Fibroblast of skin of left quadriceps (primary cell): Measurements from ENCODE around the gene DNTT.

ENCODE experiments used
- DNase-seq, 2 experiments: peaks; one replicate each; pipeline ENCODE4 v3.0.0-alpha.2; 2013; ENCODE audit warnings: low read depth in 2 of 2

Gene DNTT

DNA sequence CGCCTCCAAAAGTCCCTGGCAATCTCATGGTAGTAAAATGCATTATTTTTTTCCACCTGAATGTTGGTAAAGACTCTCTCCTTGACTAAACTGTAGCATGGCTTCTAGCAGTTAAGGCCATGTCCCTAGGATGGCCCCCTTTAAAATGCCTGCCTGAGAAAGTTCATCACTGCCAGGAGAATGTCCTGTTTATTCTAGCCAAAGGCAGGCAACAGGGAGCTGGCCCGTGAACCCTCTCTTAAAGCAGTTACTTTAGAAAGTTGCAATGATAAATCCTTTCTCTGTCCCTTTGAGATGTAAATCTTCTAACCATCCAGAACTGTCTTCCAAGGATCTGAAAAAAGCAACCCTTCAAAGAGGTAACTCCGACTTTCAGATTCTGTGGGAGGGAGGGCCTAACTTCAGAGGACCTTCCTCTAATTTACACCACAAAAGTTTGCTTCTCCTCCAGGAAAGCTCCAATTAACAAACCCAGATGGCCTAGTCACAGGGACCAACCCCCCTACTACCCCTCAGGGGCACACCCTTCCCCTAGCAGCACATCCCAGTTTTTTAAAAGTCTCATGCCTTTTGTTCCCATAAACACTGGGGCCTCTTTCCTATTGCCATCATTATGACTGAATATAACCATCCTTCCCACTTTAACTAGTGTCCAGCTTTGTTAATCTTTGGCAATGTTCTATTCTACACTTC is 5.5 kb downstream of the DNTT start:
- DNase-seq: no peak

DNA sequence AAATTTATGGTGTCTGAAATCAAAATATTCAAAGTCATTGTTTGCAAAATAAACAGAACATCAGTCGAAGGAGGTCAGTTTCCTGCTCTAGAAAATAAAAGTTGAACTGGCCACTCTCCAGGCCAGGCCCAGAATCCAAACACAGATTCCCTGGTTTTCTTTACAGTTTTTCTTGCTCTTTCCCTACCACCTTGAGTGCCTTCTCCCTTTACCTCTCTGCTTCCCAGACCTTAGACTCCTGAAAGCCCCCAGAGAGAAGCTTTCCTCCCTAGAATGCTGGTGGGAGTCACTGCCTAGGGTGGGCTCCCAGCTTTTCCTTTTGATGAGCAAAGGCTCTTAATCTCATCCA is 6.1 kb downstream of the DNTT start:
- DNase-seq: no peak

- no peak for DNase-seq
Observed at GRCh38 chr10:96311180-96311715, 7.0 kb downstream of the DNTT start.

DNA sequence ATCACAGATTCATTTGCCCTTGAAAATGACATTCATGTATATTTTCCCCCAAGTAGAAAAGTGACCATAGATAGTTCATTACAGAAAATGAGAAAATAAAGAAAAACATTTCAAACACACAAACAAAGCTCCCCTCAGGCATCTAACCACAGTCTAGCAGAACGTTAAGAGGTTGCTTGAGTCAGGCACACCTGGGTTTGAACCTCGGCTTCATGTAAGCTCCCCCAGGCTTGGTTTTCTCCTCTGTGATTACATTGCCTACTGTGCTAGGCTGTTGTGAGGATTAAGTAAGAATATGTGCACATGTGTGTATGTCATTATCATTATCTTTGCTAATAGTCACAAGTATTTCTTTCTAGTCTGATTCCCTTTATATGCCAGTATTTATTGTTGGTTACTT is 9.1 kb downstream of the DNTT start:
- DNase-seq: no peak

GRCh38 chr10:96317067-96317833 is 13.0 kb downstream of the DNTT start:
- no peak for DNase-seq

DNA sequence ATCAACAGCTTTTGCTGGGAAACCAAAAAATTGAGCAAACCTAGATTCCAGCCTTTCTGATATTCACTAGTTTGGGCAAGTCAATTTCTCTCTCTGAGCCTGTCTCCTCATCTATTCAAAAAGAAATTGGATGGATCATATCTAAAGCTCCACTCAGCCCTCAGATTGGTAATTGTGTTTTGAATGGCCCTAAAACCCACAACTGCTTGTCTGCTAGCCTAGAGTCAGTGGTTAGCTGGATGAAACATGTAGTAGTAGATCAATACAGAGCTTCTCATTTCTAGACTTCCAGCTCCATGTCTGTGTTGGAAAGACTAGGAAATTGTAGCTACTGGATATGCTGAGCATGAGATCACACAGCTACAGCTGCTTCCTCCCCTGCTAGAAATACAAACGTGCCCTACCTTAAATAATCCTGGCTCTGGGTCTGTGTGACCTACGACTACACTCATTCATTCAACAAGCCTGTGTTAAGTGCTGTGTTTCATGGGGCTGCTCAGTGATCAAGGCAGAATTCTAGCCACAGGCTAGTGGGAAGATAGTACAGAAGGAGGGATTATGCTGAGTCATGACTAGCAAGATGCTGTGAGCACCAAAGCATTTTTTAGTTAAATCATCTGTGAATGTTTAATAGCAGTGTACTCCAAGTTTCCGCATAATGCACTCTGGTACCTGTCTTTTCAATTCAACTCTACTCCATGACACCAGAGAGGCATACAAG is 15.7 kb downstream of the DNTT start:
- DNase-seq: no peak

DNA sequence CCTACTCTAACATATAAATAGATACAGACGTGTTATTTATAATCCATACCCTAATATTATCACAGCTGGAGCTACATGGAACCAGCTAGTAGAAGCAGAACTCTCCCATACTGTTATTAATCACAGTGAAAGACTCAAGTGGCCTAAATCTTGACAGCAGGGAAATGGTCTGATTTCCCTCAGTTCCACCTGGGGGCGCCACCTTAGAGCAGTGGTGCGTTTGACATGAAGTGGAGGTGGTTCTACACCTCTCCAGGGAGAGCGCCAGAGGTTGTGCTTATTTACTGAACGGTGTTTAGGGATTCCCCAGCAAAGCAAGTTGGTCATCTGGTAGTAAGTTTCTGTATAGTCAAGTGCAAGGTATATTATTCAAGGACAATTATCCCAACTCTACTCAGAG is 17.6 kb downstream of the DNTT start:
- DNase-seq: no peak

- no peak for DNase-seq
Observed at GRCh38 chr10:96322275-96322674, 18.0 kb downstream of the DNTT start.

DNA sequence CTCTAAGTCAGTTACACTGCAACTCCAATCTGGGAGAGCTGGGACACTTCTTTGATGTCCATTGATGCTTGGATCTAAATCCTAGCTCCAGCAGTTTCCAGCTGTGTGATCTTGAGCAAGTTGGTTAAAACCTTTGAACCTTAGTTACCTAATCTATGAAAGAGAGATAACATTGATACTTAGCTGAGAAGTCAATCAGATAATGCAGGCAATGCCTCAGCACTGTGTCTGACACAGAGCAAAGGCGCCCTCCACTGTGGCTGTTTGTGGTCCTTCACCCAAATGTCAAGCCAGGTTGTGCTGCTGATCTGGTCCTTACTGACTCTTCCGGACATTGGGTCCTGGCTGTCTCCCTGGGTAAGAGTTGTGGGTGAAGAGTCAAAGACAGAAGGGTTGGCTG is 20.2 kb downstream of the DNTT start:
- no peak for DNase-seq

DNA sequence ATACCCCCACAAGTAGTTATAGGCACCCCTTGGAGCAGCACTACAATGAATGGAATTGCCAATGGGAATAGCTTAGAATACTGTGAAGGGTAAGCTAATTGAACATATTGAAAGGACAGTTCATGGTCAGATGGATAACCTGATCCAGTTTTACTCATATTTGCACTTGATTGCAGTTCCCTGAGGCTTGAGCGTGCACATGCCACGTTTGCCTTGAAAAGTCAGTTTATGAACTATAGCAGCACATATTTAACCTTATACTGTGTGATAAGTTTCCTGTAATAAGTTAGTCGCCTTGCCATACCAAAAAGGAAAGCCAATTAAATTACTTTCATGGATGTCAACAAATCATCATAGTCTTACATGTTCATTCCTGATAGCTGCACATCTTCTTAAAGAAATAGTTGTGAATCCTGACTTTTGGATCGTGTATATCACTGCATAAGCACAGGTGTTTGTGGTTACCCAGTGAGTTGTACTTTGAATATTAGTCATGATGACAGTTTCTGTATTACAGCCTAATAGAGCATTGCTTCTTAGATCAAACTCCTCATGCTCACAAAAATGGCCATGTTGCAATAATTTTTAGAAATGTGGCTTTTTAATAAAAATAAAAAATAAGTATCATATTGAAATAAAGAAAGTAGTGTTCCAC is 21.6 kb downstream of the DNTT start:
- no peak for DNase-seq

DNA sequence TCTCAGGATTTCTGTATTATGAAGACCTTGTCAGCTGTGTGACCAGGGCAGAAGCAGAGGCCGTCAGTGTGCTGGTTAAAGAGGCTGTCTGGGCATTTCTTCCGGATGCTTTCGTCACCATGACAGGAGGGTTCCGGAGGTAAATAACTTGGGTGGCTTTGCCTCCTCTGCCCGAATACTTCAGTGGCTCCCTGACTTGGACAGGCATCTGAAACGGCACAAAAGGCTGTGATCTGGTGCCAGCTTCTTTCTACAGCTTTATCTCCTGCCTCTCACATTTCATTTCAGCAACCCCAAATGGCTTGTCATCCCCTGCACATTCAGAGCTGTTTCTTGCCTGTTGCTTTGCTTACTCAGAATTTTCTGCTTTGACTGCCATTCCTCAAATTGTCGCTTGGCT is 23.2 kb downstream of the DNTT start:
- DNase-seq: no peak

DNA sequence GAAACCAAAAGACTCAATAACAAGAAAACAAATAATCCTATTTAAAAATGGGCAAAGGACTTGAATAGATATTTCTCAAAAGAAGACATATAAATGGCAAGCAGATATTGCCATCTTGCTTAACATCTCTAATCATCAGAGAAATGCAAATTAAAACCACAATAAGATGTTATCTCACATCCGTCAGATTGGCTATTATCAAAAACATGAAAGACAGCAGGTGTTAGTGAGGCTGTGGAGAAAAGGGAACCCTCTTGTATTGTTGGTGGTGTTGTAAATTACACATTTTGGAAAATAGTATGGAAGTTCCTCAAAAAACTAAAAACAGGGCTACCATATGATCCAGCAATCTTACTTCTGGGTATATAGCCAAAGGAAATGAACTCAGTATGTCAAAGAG is 28.9 kb downstream of the DNTT start:
- DNase-seq: no peak

- DNase-seq: peak; percentile 1 to 8
Observed at GRCh38 chr10:96334616-96335526, 30.6 kb downstream of the DNTT start.

DNA sequence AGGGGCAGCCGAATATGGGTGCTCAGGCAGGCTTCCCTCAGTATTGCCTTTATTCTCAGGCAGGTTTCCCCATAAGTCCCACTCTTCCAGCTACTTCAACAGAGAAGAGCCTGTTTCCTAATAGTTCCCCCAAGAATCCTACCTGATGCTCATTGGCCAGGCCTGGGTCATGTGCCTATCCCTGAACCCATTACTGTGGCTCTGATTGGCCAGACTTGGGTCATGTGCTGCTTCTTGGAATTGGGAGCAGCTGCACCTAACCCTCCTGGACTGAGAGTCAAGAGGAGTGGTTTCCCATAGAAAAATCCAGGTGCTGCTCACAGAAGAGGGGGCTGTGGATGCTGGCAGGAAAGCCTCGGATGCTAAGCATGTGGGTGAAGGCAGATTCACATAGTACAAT is 32.9 kb downstream of the DNTT start:
- DNase-seq: no peak

GRCh38 chr10:96338279-96338925 is 34.2 kb downstream of the DNTT start:
- no peak for DNase-seq

- DNase-seq: no peak
Observed at GRCh38 chr10:96339383-96339782, 35.1 kb downstream of the DNTT start.

GRCh38 chr10:96339956-96340904 is 36.0 kb downstream of the DNTT start:
- DNase-seq: peak; percentile 13 to 26

DNA sequence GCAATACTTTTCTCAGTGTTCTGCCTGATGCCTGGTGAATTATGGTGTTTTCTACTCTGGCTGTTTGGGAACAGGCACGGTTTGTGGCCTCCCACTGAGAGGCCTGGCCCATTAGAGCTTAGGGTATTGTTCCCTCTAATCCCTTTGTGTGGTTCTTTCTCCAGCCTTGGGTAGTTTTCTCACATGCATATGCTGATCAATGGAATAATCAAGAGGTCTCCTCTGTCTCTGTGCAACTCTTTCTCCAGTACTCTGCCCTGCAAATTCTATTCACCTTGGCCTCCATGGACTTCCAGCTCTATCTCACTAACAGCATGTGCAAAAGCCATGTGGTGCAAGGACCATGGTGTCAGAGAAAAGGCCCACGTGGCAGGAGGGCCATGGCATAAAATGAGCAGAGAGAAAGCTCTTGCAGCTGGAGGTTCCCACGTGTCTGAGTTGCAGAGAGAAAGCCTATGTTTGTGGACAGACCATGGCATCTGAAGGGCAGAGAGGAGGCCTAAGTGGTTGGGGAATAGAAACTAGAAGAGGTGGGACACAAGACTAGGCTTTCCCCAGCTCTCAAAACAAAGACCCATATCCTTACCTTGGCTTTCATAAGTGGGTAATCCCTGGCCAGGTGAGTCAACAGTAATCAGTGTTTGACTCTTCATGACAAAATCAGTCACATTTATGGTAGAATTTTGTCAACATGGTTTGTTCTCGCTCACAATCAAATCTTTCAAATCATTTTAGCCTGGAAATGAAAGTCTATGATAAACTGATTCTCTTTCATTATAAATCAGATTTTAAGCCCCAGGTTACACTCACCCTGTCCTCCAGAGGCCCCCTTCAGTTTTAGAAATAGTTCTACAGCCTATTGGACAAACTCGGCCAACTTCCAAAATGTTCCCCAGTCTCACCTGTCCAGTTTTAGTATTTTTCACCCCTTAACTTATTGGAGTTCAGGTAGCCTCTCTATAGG is 37.3 kb downstream of the DNTT start:
- DNase-seq: no peak
